H9 (cell line): ENCODE results near the gene BICD1. TPM values are rescaled to one million over a fixed set of nuclear protein-coding genes. Genes with fewer than 3 reads are reported as not detected.

Source experiments
- DNase-seq: peaks from one replicate; pipeline ENCODE4 v3.0.0-alpha.2; 2017
- H2AFZ ChIP-seq: one replicate; pipeline ENCODE4 v1.6.1; 2013; ENCODE audit warnings: mild to moderate bottlenecking, low read length, control low read depth, moderate library complexity
- H2AK5ac ChIP-seq: 2 replicates; pipeline ENCODE4 v1.6.1; 2013; ENCODE audit warnings: low read length, control low read depth, mixed read lengths; ENCODE audit not compliant: insufficient read length
- H2BK120ac ChIP-seq: one replicate; pipeline ENCODE4 v1.6.1; 2013; ENCODE audit warnings: low read depth, mild to moderate bottlenecking, low read length, control low read depth, inconsistent platforms; ENCODE audit not compliant: poor library complexity, severe bottlenecking
- H2BK12ac ChIP-seq: 2 replicates; pipeline ENCODE4 v1.6.1; 2013; ENCODE audit warnings: low read length, control low read depth, mixed read lengths, low read depth; ENCODE audit not compliant: insufficient read length
- H2BK15ac ChIP-seq: 2 replicates; pipeline ENCODE4 v1.6.1; 2013; ENCODE audit warnings: low read depth, low read length, control low read depth
- H2BK20ac ChIP-seq: one replicate; pipeline ENCODE4 v1.6.1; 2013; ENCODE audit warnings: low read depth, mild to moderate bottlenecking, low read length, control low read depth, inconsistent platforms; ENCODE audit not compliant: poor library complexity, severe bottlenecking
- H2BK5ac ChIP-seq: 2 replicates; pipeline ENCODE4 v1.6.1; 2013; ENCODE audit warnings: low read length, control low read depth, mixed read lengths; ENCODE audit not compliant: insufficient read length
- H3K14ac ChIP-seq: 2 replicates; pipeline ENCODE4 v1.6.1; 2013; ENCODE audit warnings: low read length, control low read depth; ENCODE audit not compliant: insufficient read depth
- H3K18ac ChIP-seq: 2 replicates; pipeline ENCODE4 v1.6.1; 2013; ENCODE audit warnings: low read depth, mild to moderate bottlenecking, mixed read lengths, low read length, control low read depth; ENCODE audit not compliant: insufficient read length
- H3K23ac ChIP-seq: 2 replicates; pipeline ENCODE4 v1.6.1; 2013; ENCODE audit warnings: low read length, control low read depth, mixed read lengths, low read depth; ENCODE audit not compliant: insufficient read length
- H3K23me2 ChIP-seq: 2 replicates; pipeline ENCODE4 v1.6.1; 2013; ENCODE audit warnings: low read depth, mild to moderate bottlenecking, mixed read lengths, low read length, control low read depth; ENCODE audit not compliant: insufficient read length, poor library complexity, severe bottlenecking
- H3K27ac ChIP-seq: 2 replicates; pipeline ENCODE4 v1.5.1; 2013; ENCODE audit warnings: low read length, control low read depth, mixed read lengths, low read depth; ENCODE audit not compliant: insufficient read length
- H3K27me3 ChIP-seq: 2 replicates; pipeline ENCODE4 v1.6.1; 2013; ENCODE audit warnings: low read length, control low read depth, inconsistent platforms; ENCODE audit not compliant: insufficient read depth
- H3K4ac ChIP-seq: 2 replicates; pipeline ENCODE4 v1.6.1; 2013; ENCODE audit warnings: low read depth, mild to moderate bottlenecking, control low read depth, inconsistent platforms, low read length, moderate library complexity
- H3K4me1 ChIP-seq: 2 replicates; pipeline ENCODE4 v1.6.1; 2013; ENCODE audit warnings: low read length, control low read depth, inconsistent platforms; ENCODE audit not compliant: insufficient read depth
- H3K4me2 ChIP-seq: 2 replicates; pipeline ENCODE4 v1.6.1; 2013; ENCODE audit warnings: low read length, control low read depth, mixed read lengths; ENCODE audit not compliant: insufficient read length, insufficient read depth
- H3K56ac ChIP-seq: 2 replicates; pipeline ENCODE4 v1.6.1; 2013; ENCODE audit warnings: low read depth, mild to moderate bottlenecking, mixed read lengths, low read length, control low read depth; ENCODE audit not compliant: insufficient read length
- H3K79me1 ChIP-seq: 2 replicates; pipeline ENCODE4 v1.6.1; 2013; ENCODE audit warnings: low read depth, mild to moderate bottlenecking, moderate library complexity, low read length, control low read depth, inconsistent platforms; ENCODE audit not compliant: insufficient read depth, poor library complexity, severe bottlenecking
- H3K79me2 ChIP-seq: 2 replicates; pipeline ENCODE4 v1.6.1; 2013; ENCODE audit warnings: low read length, control low read depth, inconsistent platforms; ENCODE audit not compliant: insufficient read depth
- H3K9ac ChIP-seq: 2 replicates; pipeline ENCODE4 v1.6.1; 2013; ENCODE audit warnings: low read length, control low read depth, mixed read lengths; ENCODE audit not compliant: insufficient read length; ENCODE audit errors: extremely low read depth
- H3K9me3 ChIP-seq: one replicate; pipeline ENCODE4 v1.6.1; 2013; ENCODE audit warnings: low read depth, low read length, inconsistent platforms; ENCODE audit not compliant: control insufficient read depth
- H3T11ph ChIP-seq: one replicate; pipeline ENCODE4 v1.6.1; 2013; ENCODE audit warnings: mild to moderate bottlenecking, low read length, control low read depth, inconsistent platforms
- H4K20me1 ChIP-seq: one replicate; pipeline ENCODE4 v1.6.1; 2013; ENCODE audit not compliant: control insufficient read depth, insufficient read length, insufficient read depth
- H4K5ac ChIP-seq: 2 replicates; pipeline ENCODE4 v1.6.1; 2013; ENCODE audit warnings: low read depth, mild to moderate bottlenecking, mixed read lengths, low read length, control low read depth; ENCODE audit not compliant: insufficient read length
- H4K8ac ChIP-seq: replicated peaks from 2 replicates; pipeline ENCODE4 v1.6.1; 2013; ENCODE audit warnings: low read length, control low read depth, mixed read lengths, low read depth; ENCODE audit not compliant: insufficient read length
- H4K91ac ChIP-seq: 2 replicates; pipeline ENCODE4 v1.6.1; 2013; ENCODE audit warnings: low read depth, mild to moderate bottlenecking, moderate library complexity, mixed read lengths, low read length, control low read depth; ENCODE audit not compliant: insufficient read length
- H3K27ac Mint-ChIP-seq, 3 experiments: 2 replicates in 2 of 3; 3 replicates in 1 of 3; pipeline ENCODE4 v1.8.0; 2020 to 2021; ENCODE audit warnings: mixed read lengths in 3 of 3, mild to moderate bottlenecking in 1 of 3, moderate library complexity in 1 of 3
- H3K27me3 Mint-ChIP-seq: 2 replicates; pipeline ENCODE4 v1.8.0; 2021; ENCODE audit warnings: low read depth, mild to moderate bottlenecking, moderate library complexity, mixed read lengths
- H3K36me3 Mint-ChIP-seq, 3 experiments: 2 replicates in 2 of 3; 3 replicates in 1 of 3; pipeline ENCODE4 v1.8.0; 2020 to 2021; ENCODE audit warnings: low read depth in 3 of 3, mixed read lengths in 3 of 3; ENCODE audit not compliant: insufficient read depth in 1 of 3
- H3K4me1 Mint-ChIP-seq, 2 experiments: 2 replicates each; pipeline ENCODE4 v1.8.0; 2020; ENCODE audit warnings: mixed read lengths in 2 of 2
- H3K4me3 Mint-ChIP-seq, 2 experiments: 2 replicates in 1 of 2; 3 replicates in 1 of 2; pipeline ENCODE4 v1.8.0; 2020 to 2021; ENCODE audit warnings: mild to moderate bottlenecking in 2 of 2, mixed read lengths in 2 of 2, moderate library complexity in 1 of 2
- H3K9me3 Mint-ChIP-seq, 2 experiments: 2 replicates in 1 of 2; 3 replicates in 1 of 2; pipeline ENCODE4 v1.8.0; 2020; ENCODE audit warnings: mild to moderate bottlenecking in 2 of 2, mixed read lengths in 2 of 2, moderate library complexity in 1 of 2
- WGBS: extraction: QIAGEN DNeasy Blood & Tissue Kit; methylation state at CpG from one replicate; pipeline ENCODE4 v1.1.7; 2013; ENCODE audit warnings: missing lambda C conversion rate, low lambda C conversion rate, mixed read lengths; ENCODE audit not compliant: insufficient read length; ENCODE audit errors: extremely low coverage; 5-methylcytosine and 5-hydroxymethylcytosine counted together
- total RNA-seq: library from RNA; stranded (reverse); gene quantifications from 2 replicates; pipeline ENCODE4 v1.2.1, GENCODE V29; 2021
- TF ChIP-seq, protein P1 (sequence below): fragments of 200-600 bp; sonication (generic); conservative IDR thresholded peaks from 3 replicates; pipeline ENCODE4 v1.8.0; 2021; ENCODE audit warnings: antibody characterized with exemption, mild to moderate bottlenecking

BICD1 gene
- total RNA-seq, 1 experiment from 2014 or later: 134 TPM

DNA sequence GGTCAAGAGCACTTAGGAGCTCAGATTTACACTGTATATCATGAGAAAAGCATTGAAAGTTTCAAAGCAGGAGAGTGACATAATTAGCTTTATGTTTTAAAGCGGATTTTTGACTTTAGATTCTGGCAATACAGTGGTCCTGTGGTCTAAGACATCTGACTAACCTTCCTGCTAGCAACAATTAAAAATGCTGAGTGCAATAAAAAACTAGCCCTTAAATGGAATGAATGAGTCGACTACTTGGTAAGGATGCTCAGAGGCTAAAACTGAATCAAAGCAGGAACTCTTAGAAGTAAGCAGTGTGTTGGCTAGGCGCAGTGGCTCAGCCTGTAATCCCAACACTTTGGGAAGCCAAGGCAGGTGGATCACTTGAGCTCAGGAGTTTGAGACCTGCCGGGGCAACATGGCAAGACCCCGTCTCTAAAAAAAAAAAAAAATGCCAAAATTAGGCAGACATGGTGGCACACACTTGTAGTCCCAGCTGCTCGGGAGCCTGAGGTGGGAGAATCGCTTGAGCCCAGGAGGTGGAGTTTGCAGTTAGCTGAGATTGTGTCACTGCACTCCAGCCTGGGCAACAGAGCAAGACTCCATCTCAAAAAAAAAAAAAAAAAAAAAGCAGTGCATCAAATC lies 18.9 kb downstream of the BICD1 start:
- Histone ChIP-seq H3K79me1 (peaks cover 7% of the 10 kb centered on the region), H3K56ac (no peak overlapping the region), H3K4me2 (no peak overlapping the region), H4K8ac (no peak overlapping the region), H2BK20ac (no peak overlapping the region), H3K79me2 (peaks cover 8% of the 10 kb centered on the region; the same call in 1 of the 2 replicates), H2AFZ (no peak overlapping the region), H2BK120ac (no peak overlapping the region), H2BK15ac (no peak overlapping the region), H3T11ph (no peak overlapping the region), H2AK5ac (no peak overlapping the region), H2BK12ac (no peak overlapping the region), H3K23ac (no peak overlapping the region), H3K4me1 (peaks cover 5% of the 10 kb centered on the region; the same call in 1 of the 2 replicates), H2BK5ac (no peak overlapping the region), H4K91ac (no peak overlapping the region), H3K4ac (no peak overlapping the region), H3K9ac (no peak overlapping the region), H3K14ac (no peak overlapping the region), H3K27me3 (no peaks in the 10 kb centered on the region), H3K27ac (no peak overlapping the region), H4K20me1 (no peaks in the 10 kb centered on the region), H3K18ac (no peak overlapping the region), H3K23me2 (no peaks in the 10 kb centered on the region), H4K5ac (no peak overlapping the region), H3K9me3 (no peaks in the 10 kb centered on the region)
- H3K36me3 Mint-ChIP-seq: peaks cover 7 to 35% (median 16%) of the 10 kb centered on the region in 3 experiments; a peak in 6 of 7 replicates
- TF ChIP-seq, protein P1, sequence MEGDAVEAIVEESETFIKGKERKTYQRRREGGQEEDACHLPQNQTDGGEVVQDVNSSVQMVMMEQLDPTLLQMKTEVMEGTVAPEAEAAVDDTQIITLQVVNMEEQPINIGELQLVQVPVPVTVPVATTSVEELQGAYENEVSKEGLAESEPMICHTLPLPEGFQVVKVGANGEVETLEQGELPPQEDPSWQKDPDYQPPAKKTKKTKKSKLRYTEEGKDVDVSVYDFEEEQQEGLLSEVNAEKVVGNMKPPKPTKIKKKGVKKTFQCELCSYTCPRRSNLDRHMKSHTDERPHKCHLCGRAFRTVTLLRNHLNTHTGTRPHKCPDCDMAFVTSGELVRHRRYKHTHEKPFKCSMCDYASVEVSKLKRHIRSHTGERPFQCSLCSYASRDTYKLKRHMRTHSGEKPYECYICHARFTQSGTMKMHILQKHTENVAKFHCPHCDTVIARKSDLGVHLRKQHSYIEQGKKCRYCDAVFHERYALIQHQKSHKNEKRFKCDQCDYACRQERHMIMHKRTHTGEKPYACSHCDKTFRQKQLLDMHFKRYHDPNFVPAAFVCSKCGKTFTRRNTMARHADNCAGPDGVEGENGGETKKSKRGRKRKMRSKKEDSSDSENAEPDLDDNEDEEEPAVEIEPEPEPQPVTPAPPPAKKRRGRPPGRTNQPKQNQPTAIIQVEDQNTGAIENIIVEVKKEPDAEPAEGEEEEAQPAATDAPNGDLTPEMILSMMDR: no peak
- H3K27ac Mint-ChIP-seq: peak overlapping the region; percentile 16 to 90 (median 24); a peak in 6 of 7 replicates
- DNase-seq: no peak
- H3K4me3 Mint-ChIP-seq: no peak overlapping the region
- H3K9me3 Mint-ChIP-seq: no peaks in the 10 kb centered on the region
- peaks cover 33 to 40% of the 10 kb centered on the region in 2 experiments for H3K4me1 Mint-ChIP-seq
- no peaks in the 10 kb centered on the region for H3K27me3 Mint-ChIP-seq
- WGBS: no CpG with 5 or more reads among the region's 7 CpGs
